ENCODE results near the gene COP1.
"Not testable (repeated sequence)": the region's sequence is repeated elsewhere in the genome, so short reads cannot be mapped to it uniquely, and the experiment has no call there.

COP1 gene

GRCh38 chr1:175984813-175985212 is 222.3 kb downstream of the COP1 start:
- TF ChIP-seq Cebpa-rat (IDR thresholded peaks at IDR 0.05) = no peak
- H3K27me3 ChIP-seq = no peaks in the 10 kb centered on the region
- peaks cover 34 to 62% (median 47%) of the 10 kb centered on the region in 11 experiments for H3K9me3 ChIP-seq (replicated peaks in 1 of 11)
- no peak overlapping the region for H3K27ac ChIP-seq
- peaks cover 0 to 10% (median 0%) of the 10 kb centered on the region in 11 experiments; a peak in 2 of 22 replicates for H4K20me1 ChIP-seq
- no peak overlapping the region for H3K4me2 ChIP-seq
- H3K36me3 ChIP-seq = peaks cover 88 to 100% (median 94%) of the 10 kb centered on the region in 11 experiments
- no peaks in the 10 kb centered on the region for H3K4me1 ChIP-seq
- peak overlapping the region in 2 of 10 experiments; percentile 21 to 22; a peak in 1 of 20 replicates for H3K4me3 ChIP-seq
- no peak overlapping the region for H3K9ac ChIP-seq

- H3K27me3 ChIP-seq = no peaks in the 10 kb centered on the region
- TF ChIP-seq Cebpa-rat (IDR thresholded peaks at IDR 0.05) = no peak
- no peak overlapping the region for H3K9ac ChIP-seq
- no peaks in the 10 kb centered on the region for H3K4me1 ChIP-seq
- H3K4me3 ChIP-seq = peak overlapping the region in 5 of 10 experiments; percentile 4 to 22 (median 17); a peak in 3 of 20 replicates
- H3K9me3 ChIP-seq (replicated peaks in 1 of 11) = peaks cover 34 to 62% (median 47%) of the 10 kb centered on the region in 11 experiments
- peaks cover 0 to 13% (median 0%) of the 10 kb centered on the region in 11 experiments; a peak in 3 of 22 replicates for H4K20me1 ChIP-seq
- peaks cover 86 to 100% (median 97%) of the 10 kb centered on the region in 11 experiments for H3K36me3 ChIP-seq
- H3K4me2 ChIP-seq = no peak overlapping the region
- no peak overlapping the region for H3K27ac ChIP-seq
These were observed 222.9 kb downstream of the COP1 start for GRCh38 chr1:175984057-175984812.

DNA sequence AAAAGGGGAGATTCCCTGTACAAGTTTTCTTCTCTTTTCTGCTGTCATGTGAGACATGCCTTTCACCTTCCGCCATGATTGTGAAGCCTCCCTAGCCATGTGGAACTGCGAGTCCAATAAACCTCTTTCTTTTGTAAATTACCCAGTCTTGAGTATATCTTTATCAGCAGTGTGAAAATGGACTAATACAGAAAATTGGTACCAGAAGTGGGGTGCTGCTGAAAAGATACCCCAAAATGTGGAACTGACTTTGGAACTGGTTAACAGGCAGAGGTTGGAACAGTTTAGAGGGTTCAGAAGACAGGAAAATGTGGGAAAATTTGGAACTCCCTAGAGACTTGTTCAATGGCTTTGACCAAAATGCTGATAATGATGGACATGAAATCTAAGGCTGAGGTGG is 223.7 kb downstream of the COP1 start:
- H3K4me1 ChIP-seq, H3K4me3 ChIP-seq, H3K4me2 ChIP-seq, H3K27me3 ChIP-seq, H3K9ac ChIP-seq, H3K27ac ChIP-seq: not testable (repeated sequence)
- Histone ChIP-seq H4K20me1 (peaks cover 0 to 21% (median 0%) of the 10 kb centered on the region in 11 experiments; a peak in 3 of 22 replicates), H3K9me3 (replicated peaks in 1 of 11) (peaks cover 34 to 61% (median 47%) of the 10 kb centered on the region in 11 experiments), H3K36me3 (peaks cover 77 to 100% (median 92%) of the 10 kb centered on the region in 11 experiments)

DNA sequence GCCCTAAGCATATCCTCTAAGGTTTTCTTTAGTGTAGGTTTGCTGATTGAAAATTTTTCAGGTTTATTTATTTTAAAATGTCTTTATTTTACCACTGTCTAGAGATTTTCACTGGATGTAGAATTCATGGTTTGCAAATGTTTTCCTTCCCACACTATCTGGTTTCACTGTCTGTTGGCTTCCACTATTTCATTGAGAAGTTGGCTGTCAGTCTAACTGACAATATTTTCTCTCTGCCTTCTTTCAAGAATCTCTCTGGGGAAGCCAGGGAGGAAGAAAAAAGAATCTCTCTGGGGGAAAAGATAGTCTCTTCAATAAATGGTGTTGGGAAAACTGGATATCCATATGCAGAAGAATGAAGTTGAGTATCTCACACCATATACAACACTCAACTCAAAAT is 226.0 kb downstream of the COP1 start:
- H4K20me1 ChIP-seq = peaks cover 0 to 24% (median 0%) of the 10 kb centered on the region in 11 experiments; a peak in 3 of 22 replicates
- peaks cover 58 to 91% (median 74%) of the 10 kb centered on the region in 11 experiments for H3K36me3 ChIP-seq
- no peak overlapping the region for H3K27ac ChIP-seq
- no peak overlapping the region for H3K9ac ChIP-seq
- no peak overlapping the region for H3K4me2 ChIP-seq
- peaks cover 0 to 10% (median 0%) of the 10 kb centered on the region in 10 experiments; a peak in 3 of 20 replicates for H3K4me1 ChIP-seq
- H3K27me3 ChIP-seq = no peaks in the 10 kb centered on the region
- no peak overlapping the region for H3K4me3 ChIP-seq
- TF ChIP-seq Cebpa-rat (IDR thresholded peaks at IDR 0.05) = no peak
- H3K9me3 ChIP-seq (replicated peaks in 1 of 11) = peaks cover 31 to 46% (median 36%) of the 10 kb centered on the region in 11 experiments

GRCh38 chr1:175978926-175979325 is 228.2 kb downstream of the COP1 start:
- TF ChIP-seq Cebpa-rat (IDR thresholded peaks at IDR 0.05) = no peak
- peaks cover 9 to 24% (median 16%) of the 10 kb centered on the region in 11 experiments for H3K9me3 ChIP-seq (replicated peaks in 1 of 11)
- H3K4me3 ChIP-seq = no peak overlapping the region
- H4K20me1 ChIP-seq = peaks cover 0 to 27% (median 0%) of the 10 kb centered on the region in 11 experiments; a peak in 3 of 22 replicates
- H3K4me2 ChIP-seq = no peak overlapping the region
- H3K9ac ChIP-seq = no peak overlapping the region
- H3K36me3 ChIP-seq = peaks cover 46 to 91% (median 65%) of the 10 kb centered on the region in 11 experiments
- H3K27me3 ChIP-seq = no peaks in the 10 kb centered on the region
- peaks cover 0 to 10% (median 0%) of the 10 kb centered on the region in 10 experiments; a peak in 3 of 20 replicates for H3K4me1 ChIP-seq
- H3K27ac ChIP-seq = no peak overlapping the region

GRCh38 chr1:175978476-175978875 is 228.6 kb downstream of the COP1 start:
- Histone ChIP-seq H3K4me3 (no peak overlapping the region), H3K9ac (no peak overlapping the region), H4K20me1 (peaks cover 0 to 30% (median 0%) of the 10 kb centered on the region in 11 experiments; a peak in 3 of 22 replicates), H3K4me1 (peaks cover 0 to 10% (median 0%) of the 10 kb centered on the region in 10 experiments; a peak in 3 of 20 replicates), H3K36me3 (peaks cover 46 to 91% (median 65%) of the 10 kb centered on the region in 11 experiments), H3K27me3 (no peaks in the 10 kb centered on the region), H3K27ac (no peak overlapping the region), H3K4me2 (no peak overlapping the region), H3K9me3 (replicated peaks in 1 of 11) (peaks cover 5 to 19% (median 11%) of the 10 kb centered on the region in 11 experiments)
- no peak for TF ChIP-seq Cebpa-rat (IDR thresholded peaks at IDR 0.05)

DNA sequence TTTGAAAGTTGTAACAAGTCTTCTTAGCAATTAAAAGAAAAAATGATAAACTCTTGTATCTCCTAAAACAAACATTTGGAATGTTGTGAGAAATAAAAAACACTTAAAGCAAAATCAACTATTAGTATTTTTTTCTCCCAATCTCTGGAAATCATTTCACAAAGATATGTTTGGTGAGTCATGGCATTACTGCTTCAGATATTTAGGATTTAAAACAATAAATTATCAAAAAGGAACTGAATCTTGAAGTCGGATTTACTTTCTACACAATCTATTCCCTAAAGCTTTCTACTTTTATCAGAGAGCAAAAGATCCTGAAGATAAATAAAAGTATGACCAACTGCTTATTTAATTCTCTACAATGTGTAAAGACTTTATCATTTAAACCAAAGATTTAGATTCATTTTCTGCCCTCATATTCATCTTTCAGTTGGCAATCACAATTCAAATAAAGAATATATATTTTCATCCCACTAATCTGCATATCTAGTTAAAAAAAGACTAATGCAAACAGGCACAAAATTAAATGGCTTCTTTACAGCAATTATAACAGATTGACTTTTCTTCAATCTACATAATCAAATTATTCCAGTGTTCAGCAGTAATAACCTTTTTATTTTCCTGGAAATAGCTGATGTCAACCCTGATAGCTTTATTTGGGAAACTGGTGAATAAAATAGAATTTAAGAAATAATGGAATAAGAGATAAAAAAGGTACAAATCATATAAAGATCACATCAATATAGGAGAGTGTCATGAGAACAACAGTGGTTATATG is 230.0 kb downstream of the COP1 start:
- Histone ChIP-seq H3K4me1 (peaks cover 0 to 10% (median 0%) of the 10 kb centered on the region in 10 experiments; a peak in 3 of 20 replicates), H3K36me3 (peaks cover 44 to 91% (median 65%) of the 10 kb centered on the region in 11 experiments), H3K9me3 (replicated peaks in 1 of 11) (peaks cover 0 to 6% (median 0%) of the 10 kb centered on the region in 11 experiments; a peak in 5 of 22 replicates), H3K4me3 (no peak overlapping the region), H3K27me3 (no peaks in the 10 kb centered on the region), H3K27ac (no peak overlapping the region), H4K20me1 (peaks cover 0 to 30% (median 0%) of the 10 kb centered on the region in 11 experiments; a peak in 3 of 22 replicates), H3K9ac (no peak overlapping the region), H3K4me2 (no peak overlapping the region)
- TF ChIP-seq Cebpa-rat (IDR thresholded peaks at IDR 0.05) = no peak

- no peak for TF ChIP-seq Cebpa-rat (IDR thresholded peaks at IDR 0.05)
- Histone ChIP-seq H3K4me1 (peaks cover 0 to 14% (median 0%) of the 10 kb centered on the region in 10 experiments; a peak in 4 of 20 replicates), H3K27me3 (no peaks in the 10 kb centered on the region), H4K20me1 (peaks cover 0 to 15% (median 0%) of the 10 kb centered on the region in 11 experiments; a peak in 4 of 22 replicates), H3K9me3 (replicated peaks in 1 of 11) (no peaks in the 10 kb centered on the region), H3K27ac (no peak overlapping the region), H3K4me2 (no peak overlapping the region), H3K4me3 (no peak overlapping the region), H3K36me3 (peaks cover 54 to 92% (median 72%) of the 10 kb centered on the region in 11 experiments), H3K9ac (no peak overlapping the region)
These were observed 237.9 kb downstream of the COP1 start for GRCh38 chr1:175969231-175969630.

Measured in BLaER1 treated with 17β-estradiol and CSF1 and Interleukin-3, amounts not matched to agents 10 nM and 100 nM (cell line).